HEK293 (cell line): ENCODE results near the gene FAM181A.

Experiments
- YY1 ChIP-seq: fragments of 450-650 bp; formaldehyde crosslinking; IDR thresholded peaks from 2 replicates; pipeline ENCODE4 v1.5.1; 2018; ENCODE audit warnings: missing biosample characterization, missing genetic modification characterization
- ZNF174 ChIP-seq: fragments of 450-650 bp; formaldehyde crosslinking; IDR thresholded peaks from 2 replicates; pipeline ENCODE4 v1.5.0; 2017; ENCODE audit warnings: missing biosample characterization, mild to moderate bottlenecking, missing genetic modification characterization
- ZNF292 ChIP-seq: fragments of 450-650 bp; formaldehyde crosslinking; IDR thresholded peaks from 2 replicates; pipeline ENCODE4 v1.5.1; 2016; ENCODE audit warnings: low read depth, missing biosample characterization, missing genetic modification characterization, borderline replicate concordance
- ZNF350 ChIP-seq: fragments of 450-650 bp; formaldehyde crosslinking; IDR thresholded peaks from 2 replicates; pipeline ENCODE4 v1.5.0; 2017; ENCODE audit warnings: missing biosample characterization, mild to moderate bottlenecking, missing genetic modification characterization
- ZNF529 ChIP-seq: fragments of 450-650 bp; formaldehyde crosslinking; IDR thresholded peaks from 2 replicates; pipeline ENCODE4 v1.5.1; 2017; ENCODE audit warnings: missing genetic modification characterization, missing biosample characterization; ENCODE audit not compliant: insufficient replicate concordance
- ZNF670 ChIP-seq: fragments of 450-650 bp; formaldehyde crosslinking; IDR thresholded peaks from 2 replicates; pipeline ENCODE4 v1.5.1; 2016; ENCODE audit warnings: missing biosample characterization, missing genetic modification characterization, low read depth
- ZNF76 ChIP-seq: fragments of 450-650 bp; formaldehyde crosslinking; IDR thresholded peaks from 2 replicates; pipeline ENCODE4; 2016; ENCODE audit warnings: low read depth, missing biosample characterization, missing genetic modification characterization, borderline replicate concordance
- TF ChIP-seq, protein P1 (sequence below): IDR thresholded peaks from 2 replicates; pipeline ENCODE4 v1.6.1; 2011; ENCODE audit warnings: mild to moderate bottlenecking, low read depth, low read length, borderline replicate concordance
- TF ChIP-seq, protein P2 (sequence below): fragments of 450-650 bp; formaldehyde crosslinking; IDR thresholded peaks from 2 replicates; pipeline ENCODE4 v1.5.1; 2016; ENCODE audit warnings: missing biosample characterization, missing genetic modification characterization
- TF ChIP-seq, protein P3 (sequence below): fragments of 450-650 bp; formaldehyde crosslinking; IDR thresholded peaks from 2 replicates; pipeline ENCODE4 v1.5.1; 2016; ENCODE audit warnings: missing biosample characterization, missing genetic modification characterization
- TF ChIP-seq, protein P4 (sequence below): fragments of 450-650 bp; formaldehyde crosslinking; IDR thresholded peaks from 2 replicates; pipeline ENCODE4 v1.5.1; 2016; ENCODE audit warnings: missing biosample characterization, missing genetic modification characterization
- TF ChIP-seq, protein P5 (sequence below): fragments of 450-650 bp; formaldehyde crosslinking; IDR thresholded peaks from 2 replicates; pipeline ENCODE4 v1.5.1; 2016; ENCODE audit warnings: missing biosample characterization, missing genetic modification characterization, low read depth

DNA sequence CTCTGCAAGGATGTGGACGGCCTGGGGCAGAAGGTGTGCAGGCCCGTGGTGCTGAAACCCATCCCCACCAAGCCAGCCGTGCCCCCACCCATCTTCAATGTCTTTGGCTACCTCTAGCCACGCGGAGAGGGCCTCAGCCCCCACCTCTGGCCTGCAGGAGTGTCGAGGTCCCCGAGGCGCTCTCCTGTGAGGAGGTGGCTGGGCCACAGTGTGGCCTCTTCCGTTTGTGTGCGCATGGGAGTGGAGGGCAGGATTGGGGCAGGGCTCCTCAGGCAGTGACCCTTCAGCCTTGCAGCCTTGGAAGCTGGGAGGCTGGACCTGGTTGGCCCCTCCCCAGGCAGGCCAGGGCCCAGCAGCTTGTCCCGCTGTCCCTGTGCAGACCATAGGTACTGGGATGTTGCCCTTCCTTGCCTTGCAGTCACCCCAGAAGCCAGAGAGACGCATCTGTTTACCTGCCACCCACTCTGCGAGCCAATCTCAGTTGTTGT, 1.9 kb downstream of the FAM181A start:
- TF ChIP-seq, protein P1, sequence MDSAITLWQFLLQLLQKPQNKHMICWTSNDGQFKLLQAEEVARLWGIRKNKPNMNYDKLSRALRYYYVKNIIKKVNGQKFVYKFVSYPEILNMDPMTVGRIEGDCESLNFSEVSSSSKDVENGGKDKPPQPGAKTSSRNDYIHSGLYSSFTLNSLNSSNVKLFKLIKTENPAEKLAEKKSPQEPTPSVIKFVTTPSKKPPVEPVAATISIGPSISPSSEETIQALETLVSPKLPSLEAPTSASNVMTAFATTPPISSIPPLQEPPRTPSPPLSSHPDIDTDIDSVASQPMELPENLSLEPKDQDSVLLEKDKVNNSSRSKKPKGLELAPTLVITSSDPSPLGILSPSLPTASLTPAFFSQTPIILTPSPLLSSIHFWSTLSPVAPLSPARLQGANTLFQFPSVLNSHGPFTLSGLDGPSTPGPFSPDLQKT, result no peak
- TF ChIP-seq, protein P2, sequence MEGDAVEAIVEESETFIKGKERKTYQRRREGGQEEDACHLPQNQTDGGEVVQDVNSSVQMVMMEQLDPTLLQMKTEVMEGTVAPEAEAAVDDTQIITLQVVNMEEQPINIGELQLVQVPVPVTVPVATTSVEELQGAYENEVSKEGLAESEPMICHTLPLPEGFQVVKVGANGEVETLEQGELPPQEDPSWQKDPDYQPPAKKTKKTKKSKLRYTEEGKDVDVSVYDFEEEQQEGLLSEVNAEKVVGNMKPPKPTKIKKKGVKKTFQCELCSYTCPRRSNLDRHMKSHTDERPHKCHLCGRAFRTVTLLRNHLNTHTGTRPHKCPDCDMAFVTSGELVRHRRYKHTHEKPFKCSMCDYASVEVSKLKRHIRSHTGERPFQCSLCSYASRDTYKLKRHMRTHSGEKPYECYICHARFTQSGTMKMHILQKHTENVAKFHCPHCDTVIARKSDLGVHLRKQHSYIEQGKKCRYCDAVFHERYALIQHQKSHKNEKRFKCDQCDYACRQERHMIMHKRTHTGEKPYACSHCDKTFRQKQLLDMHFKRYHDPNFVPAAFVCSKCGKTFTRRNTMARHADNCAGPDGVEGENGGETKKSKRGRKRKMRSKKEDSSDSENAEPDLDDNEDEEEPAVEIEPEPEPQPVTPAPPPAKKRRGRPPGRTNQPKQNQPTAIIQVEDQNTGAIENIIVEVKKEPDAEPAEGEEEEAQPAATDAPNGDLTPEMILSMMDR, result no peak
- TF ChIP-seq ZNF529 (tag by site-specific recombination) (no peak), ZNF350 (tag by site-specific recombination) (no peak), ZNF292 (no peak), ZNF174 (tag by site-specific recombination) (no peak), ZNF670 (tag by site-specific recombination) (no peak), YY1 (tag by site-specific recombination) (no peak), ZNF76 (tag by site-specific recombination) (no peak)
- TF ChIP-seq, protein P3, sequence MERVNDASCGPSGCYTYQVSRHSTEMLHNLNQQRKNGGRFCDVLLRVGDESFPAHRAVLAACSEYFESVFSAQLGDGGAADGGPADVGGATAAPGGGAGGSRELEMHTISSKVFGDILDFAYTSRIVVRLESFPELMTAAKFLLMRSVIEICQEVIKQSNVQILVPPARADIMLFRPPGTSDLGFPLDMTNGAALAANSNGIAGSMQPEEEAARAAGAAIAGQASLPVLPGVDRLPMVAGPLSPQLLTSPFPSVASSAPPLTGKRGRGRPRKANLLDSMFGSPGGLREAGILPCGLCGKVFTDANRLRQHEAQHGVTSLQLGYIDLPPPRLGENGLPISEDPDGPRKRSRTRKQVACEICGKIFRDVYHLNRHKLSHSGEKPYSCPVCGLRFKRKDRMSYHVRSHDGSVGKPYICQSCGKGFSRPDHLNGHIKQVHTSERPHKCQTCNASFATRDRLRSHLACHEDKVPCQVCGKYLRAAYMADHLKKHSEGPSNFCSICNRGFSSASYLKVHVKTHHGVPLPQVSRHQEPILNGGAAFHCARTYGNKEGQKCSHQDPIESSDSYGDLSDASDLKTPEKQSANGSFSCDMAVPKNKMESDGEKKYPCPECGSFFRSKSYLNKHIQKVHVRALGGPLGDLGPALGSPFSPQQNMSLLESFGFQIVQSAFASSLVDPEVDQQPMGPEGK (tag by site-specific recombination), result no peak
- TF ChIP-seq, protein P4, sequence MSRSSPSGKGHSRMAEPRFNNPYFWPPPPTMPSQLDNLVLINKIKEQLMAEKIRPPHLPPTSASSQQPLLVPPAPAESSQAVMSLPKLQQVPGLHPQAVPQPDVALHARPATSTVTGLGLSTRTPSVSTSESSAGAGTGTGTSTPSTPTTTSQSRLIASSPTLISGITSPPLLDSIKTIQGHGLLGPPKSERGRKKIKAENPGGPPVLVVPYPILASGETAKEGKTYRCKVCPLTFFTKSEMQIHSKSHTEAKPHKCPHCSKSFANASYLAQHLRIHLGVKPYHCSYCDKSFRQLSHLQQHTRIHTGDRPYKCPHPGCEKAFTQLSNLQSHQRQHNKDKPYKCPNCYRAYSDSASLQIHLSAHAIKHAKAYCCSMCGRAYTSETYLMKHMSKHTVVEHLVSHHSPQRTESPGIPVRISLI (tag by site-specific recombination), result no peak
- TF ChIP-seq, protein P5, sequence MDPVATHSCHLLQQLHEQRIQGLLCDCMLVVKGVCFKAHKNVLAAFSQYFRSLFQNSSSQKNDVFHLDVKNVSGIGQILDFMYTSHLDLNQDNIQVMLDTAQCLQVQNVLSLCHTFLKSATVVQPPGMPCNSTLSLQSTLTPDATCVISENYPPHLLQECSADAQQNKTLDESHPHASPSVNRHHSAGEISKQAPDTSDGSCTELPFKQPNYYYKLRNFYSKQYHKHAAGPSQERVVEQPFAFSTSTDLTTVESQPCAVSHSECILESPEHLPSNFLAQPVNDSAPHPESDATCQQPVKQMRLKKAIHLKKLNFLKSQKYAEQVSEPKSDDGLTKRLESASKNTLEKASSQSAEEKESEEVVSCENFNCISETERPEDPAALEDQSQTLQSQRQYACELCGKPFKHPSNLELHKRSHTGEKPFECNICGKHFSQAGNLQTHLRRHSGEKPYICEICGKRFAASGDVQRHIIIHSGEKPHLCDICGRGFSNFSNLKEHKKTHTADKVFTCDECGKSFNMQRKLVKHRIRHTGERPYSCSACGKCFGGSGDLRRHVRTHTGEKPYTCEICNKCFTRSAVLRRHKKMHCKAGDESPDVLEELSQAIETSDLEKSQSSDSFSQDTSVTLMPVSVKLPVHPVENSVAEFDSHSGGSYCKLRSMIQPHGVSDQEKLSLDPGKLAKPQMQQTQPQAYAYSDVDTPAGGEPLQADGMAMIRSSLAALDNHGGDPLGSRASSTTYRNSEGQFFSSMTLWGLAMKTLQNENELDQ, result no peak
